ENCODE data around the gene BSN. TPM values are rescaled to one million over a fixed set of nuclear protein-coding genes. Genes with fewer than 3 reads are reported as not detected.

The BSN gene
- total RNA-seq, 1 donor from 2014 or later, result 0.85 TPM

GRCh38 chr3:49653621-49654020 lies 99.3 kb downstream of the BSN start:
- Histone ChIP-seq H3K4me3 (no peak overlapping the region), H3K27ac (no peak overlapping the region), H3K9me3 (no peaks in the 10 kb centered on the region), H3K36me3 (no peaks in the 10 kb centered on the region), H3K27me3 (no peaks in the 10 kb centered on the region), H3K4me1 (no peaks in the 10 kb centered on the region)
- DNase-seq (ENCODE audit: low spot score in 2 of 2), result no peak
- intact Hi-C loops (cut with DNase I), result no loop called here
- TF ChIP-seq CTCF (IDR thresholded peaks at IDR 0.05), result no peak

- H3K4me3 ChIP-seq, result no peak overlapping the region
- TF ChIP-seq CTCF (IDR thresholded peaks at IDR 0.05), result no peak
- intact Hi-C loops (cut with DNase I), result no loop called here
- H3K27me3 ChIP-seq, result no peaks in the 10 kb centered on the region
- no peak for DNase-seq (ENCODE audit: low spot score in 2 of 2)
- no peaks in the 10 kb centered on the region for H3K36me3 ChIP-seq
- no peaks in the 10 kb centered on the region for H3K4me1 ChIP-seq
- no peak overlapping the region for H3K27ac ChIP-seq
- H3K9me3 ChIP-seq, result no peaks in the 10 kb centered on the region
Observed at GRCh38 chr3:49654176-49654825, 100.0 kb downstream of the BSN start.

DNA sequence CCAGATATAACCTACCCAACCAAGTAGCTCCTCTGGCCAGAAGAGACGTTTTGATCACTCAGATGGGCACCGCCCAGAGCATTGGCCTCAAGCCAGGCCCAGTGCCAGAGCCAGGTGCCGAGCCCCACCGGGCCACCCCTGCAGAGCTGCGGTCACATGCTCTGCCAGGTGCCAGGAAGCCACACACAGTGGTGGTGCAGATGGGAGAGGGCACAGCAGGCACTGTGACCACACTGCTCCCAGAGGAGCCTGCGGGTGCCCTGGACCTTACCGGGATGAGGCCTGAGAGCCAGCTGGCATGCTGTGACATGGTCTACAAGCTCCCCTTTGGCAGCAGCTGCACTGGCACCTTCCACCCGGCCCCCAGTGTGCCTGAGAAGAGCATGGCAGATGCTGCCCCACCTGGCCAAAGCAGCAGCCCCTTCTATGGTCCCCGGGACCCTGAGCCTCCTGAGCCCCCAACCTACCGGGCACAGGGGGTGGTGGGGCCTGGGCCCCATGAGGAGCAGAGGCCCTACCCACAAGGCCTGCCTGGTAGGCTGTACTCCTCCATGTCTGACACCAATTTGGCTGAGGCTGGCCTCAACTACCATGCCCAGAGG lies 100.8 kb downstream of the BSN start:
- no peaks in the 10 kb centered on the region for H3K36me3 ChIP-seq
- no peak for TF ChIP-seq CTCF (IDR thresholded peaks at IDR 0.05)
- no peaks in the 10 kb centered on the region for H3K4me1 ChIP-seq
- no peak overlapping the region for H3K4me3 ChIP-seq
- no peak for DNase-seq (ENCODE audit: low spot score in 2 of 2)
- no peaks in the 10 kb centered on the region for H3K9me3 ChIP-seq
- no peak overlapping the region for H3K27ac ChIP-seq
- no peaks in the 10 kb centered on the region for H3K27me3 ChIP-seq
- intact Hi-C loops (cut with DNase I), result no loop called here

GRCh38 chr3:49655731-49656285 lies 101.5 kb downstream of the BSN start:
- H3K36me3 ChIP-seq, result no peaks in the 10 kb centered on the region
- intact Hi-C loops (cut with DNase I), result no loop called here
- H3K27ac ChIP-seq, result no peak overlapping the region
- no peak for TF ChIP-seq CTCF (IDR thresholded peaks at IDR 0.05)
- no peaks in the 10 kb centered on the region for H3K9me3 ChIP-seq
- no peaks in the 10 kb centered on the region for H3K27me3 ChIP-seq
- no peak overlapping the region for H3K4me3 ChIP-seq
- no peak for DNase-seq (ENCODE audit: low spot score in 2 of 2)
- H3K4me1 ChIP-seq, result no peaks in the 10 kb centered on the region

DNA sequence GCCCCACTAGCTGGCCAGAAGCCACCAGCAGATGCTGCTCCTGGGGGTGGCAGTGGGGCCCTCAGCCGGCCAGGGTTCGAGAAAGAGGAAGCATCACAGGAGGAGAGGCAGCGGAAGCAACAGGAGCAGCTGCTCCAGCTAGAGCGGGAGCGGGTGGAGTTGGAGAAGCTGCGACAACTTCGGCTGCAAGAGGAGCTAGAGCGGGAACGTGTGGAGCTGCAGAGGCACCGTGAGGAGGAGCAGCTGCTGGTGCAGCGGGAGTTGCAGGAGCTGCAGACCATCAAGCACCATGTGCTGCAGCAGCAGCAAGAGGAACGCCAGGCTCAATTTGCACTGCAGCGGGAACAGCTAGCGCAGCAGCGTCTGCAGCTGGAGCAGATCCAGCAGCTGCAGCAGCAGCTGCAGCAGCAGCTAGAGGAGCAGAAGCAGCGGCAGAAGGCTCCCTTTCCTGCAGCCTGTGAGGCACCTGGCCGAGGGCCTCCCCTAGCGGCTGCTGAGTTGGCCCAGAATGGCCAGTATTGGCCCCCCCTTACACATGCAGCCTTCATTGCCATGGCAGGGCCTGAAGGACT lies 102.3 kb downstream of the BSN start:
- H3K4me3 ChIP-seq, result no peak overlapping the region
- H3K27me3 ChIP-seq, result no peaks in the 10 kb centered on the region
- no peaks in the 10 kb centered on the region for H3K4me1 ChIP-seq
- H3K9me3 ChIP-seq, result no peaks in the 10 kb centered on the region
- H3K36me3 ChIP-seq, result no peaks in the 10 kb centered on the region
- intact Hi-C loops (cut with DNase I), result no loop called here
- DNase-seq (ENCODE audit: low spot score in 2 of 2), result no peak
- no peak for TF ChIP-seq CTCF (IDR thresholded peaks at IDR 0.05)
- H3K27ac ChIP-seq, result no peak overlapping the region

Measured in ascending aorta (tissue), 2 donors.